Measurements from ENCODE around the gene MACROD2.

GRCh38 chr20:15742627-15743026 lies 1747.3 kb downstream of the MACROD2 start:
- TF ChIP-seq POLR2A (IDR thresholded peaks at IDR 0.05) (no peak), CTCF (IDR thresholded peaks at IDR 0.05) (no peak)
